Stimulated activated naive CD8-positive, alpha-beta T cell treated with anti-CD3 and anti-CD28 coated beads, Interleukin-15, Interleukin-2, amounts not matched to agents 100 ng/mL and 50 ng/mL, for 24 hours (primary cell): ENCODE results near the gene C16orf89.
A peak's percentile ranks its signal among the peaks of the same experiment; 100 is the strongest.
"Not testable (repeated sequence)": the region's sequence is repeated elsewhere in the genome, so short reads cannot be mapped to it uniquely, and the experiment has no call there.

Experiments
- H3K27ac Mint-ChIP-seq: one replicate; pipeline ENCODE4 v1.8.0; 2021; ENCODE audit warnings: mild to moderate bottlenecking, mixed read lengths
- H3K27me3 Mint-ChIP-seq: one replicate; pipeline ENCODE4 v1.8.0; 2021; ENCODE audit warnings: mixed read lengths
- H3K36me3 Mint-ChIP-seq: one replicate; pipeline ENCODE4 v1.8.0; 2021; ENCODE audit warnings: low read depth, mixed read lengths
- H3K4me1 Mint-ChIP-seq: one replicate; pipeline ENCODE4 v1.8.0; 2021; ENCODE audit warnings: low read depth, mixed read lengths
- H3K4me3 Mint-ChIP-seq: one replicate; pipeline ENCODE4 v1.8.0; 2021; ENCODE audit warnings: mild to moderate bottlenecking, mixed read lengths
- H3K9me3 Mint-ChIP-seq: one replicate; pipeline ENCODE4 v1.8.0; 2021; ENCODE audit warnings: mixed read lengths

C16orf89 gene

DNA sequence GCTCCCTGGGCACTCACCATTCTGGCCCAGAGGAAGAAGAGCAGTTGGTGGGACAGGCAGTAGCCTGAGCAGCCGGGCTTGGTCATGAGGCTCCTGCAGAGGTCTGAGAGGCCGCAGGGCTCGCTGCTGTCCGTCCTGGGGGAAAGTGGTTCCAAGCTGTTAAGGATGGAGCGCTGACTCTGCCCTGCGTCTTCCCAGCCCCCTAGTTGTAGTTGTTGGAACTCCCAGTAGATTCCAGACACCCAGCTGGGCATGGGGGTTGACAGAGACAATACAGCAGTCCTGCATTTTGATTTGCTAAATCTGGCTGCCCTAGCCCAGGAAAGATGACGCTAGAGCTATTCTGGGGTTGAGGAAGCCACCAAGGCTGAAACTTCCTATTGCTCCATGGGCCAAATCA, 7.3 kb downstream of the C16orf89 start:
- H3K36me3 Mint-ChIP-seq, result no peaks in the 10 kb centered on the region
- no peaks in the 10 kb centered on the region for H3K27me3 Mint-ChIP-seq
- no peak overlapping the region for H3K27ac Mint-ChIP-seq
- no peaks in the 10 kb centered on the region for H3K4me1 Mint-ChIP-seq
- H3K9me3 Mint-ChIP-seq, result no peaks in the 10 kb centered on the region
- H3K4me3 Mint-ChIP-seq, result no peak overlapping the region

DNA sequence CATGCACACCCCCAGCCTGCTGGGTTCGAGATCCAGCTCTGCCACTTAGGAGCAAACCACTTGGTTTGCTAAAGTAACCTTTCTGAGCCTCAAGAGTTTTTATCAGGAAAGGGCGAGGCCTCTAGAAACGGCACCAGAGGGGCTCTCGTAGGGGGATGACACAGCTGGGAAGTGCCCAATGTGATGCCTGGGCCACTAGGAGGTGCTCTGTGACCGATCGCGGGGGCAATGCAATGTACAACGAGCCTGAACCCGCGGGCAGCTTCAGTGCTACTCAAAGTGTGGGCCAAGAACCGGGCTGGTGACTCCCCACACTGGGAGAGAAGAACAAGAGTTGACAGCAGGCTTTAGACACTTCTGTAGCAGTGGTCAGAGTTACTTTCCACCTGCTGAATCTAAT, 9.4 kb downstream of the C16orf89 start:
- H3K36me3 Mint-ChIP-seq, result no peaks in the 10 kb centered on the region
- no peaks in the 10 kb centered on the region for H3K4me1 Mint-ChIP-seq
- H3K9me3 Mint-ChIP-seq, result no peaks in the 10 kb centered on the region
- no peak overlapping the region for H3K27ac Mint-ChIP-seq
- no peaks in the 10 kb centered on the region for H3K27me3 Mint-ChIP-seq
- H3K4me3 Mint-ChIP-seq, result no peak overlapping the region

DNA sequence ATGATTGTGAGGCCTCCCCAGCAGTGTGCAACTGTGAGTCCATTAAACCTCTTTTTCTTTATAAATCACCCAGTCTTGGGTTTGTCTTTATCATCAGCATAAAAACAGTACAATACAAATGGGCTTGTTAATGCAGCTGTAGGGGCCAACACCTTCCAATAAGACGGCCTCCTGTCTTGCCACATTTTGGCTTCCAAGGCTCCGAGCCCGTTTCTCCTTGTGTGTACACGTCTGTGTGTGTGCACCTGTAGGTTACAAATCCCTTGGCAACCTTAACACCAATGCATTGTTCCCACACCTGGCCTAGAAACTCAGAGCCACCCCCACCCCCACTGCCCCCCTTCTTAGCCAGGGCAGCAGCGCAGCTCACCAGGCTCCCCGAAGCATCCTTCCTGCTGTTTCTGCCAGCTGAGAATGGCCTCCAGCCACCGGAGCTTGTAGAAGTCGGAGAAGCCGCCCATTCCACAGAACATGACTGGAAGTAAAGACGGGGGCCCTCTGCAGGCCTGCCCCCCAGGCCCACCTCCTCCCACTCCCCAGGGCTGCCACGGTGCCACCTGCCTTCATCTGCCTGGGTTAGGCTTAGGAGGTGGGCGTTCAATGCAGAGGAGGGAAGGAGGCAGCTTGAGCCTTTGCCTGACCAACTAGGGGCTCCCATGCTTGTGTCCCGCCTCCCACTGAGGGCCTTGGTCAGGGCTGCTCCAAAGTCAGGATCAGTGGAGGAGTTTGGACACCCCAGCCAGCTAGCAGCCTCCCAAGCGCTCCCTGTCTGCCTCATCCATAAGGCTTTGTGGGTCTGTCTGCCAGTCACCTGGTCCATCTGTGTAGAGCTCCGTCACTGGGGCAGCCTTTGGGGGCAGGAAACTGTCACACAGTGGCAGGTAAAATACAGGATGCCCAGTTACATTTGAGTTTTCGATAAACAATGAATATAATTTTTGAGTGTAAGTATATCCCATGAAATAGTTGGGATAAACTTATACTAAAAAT, 10.6 kb downstream of the C16orf89 start:
- no peaks in the 10 kb centered on the region for H3K27me3 Mint-ChIP-seq
- no peaks in the 10 kb centered on the region for H3K9me3 Mint-ChIP-seq
- no peaks in the 10 kb centered on the region for H3K4me1 Mint-ChIP-seq
- H3K36me3 Mint-ChIP-seq, result no peaks in the 10 kb centered on the region
- H3K27ac Mint-ChIP-seq, result no peak overlapping the region
- H3K4me3 Mint-ChIP-seq, result no peak overlapping the region

DNA sequence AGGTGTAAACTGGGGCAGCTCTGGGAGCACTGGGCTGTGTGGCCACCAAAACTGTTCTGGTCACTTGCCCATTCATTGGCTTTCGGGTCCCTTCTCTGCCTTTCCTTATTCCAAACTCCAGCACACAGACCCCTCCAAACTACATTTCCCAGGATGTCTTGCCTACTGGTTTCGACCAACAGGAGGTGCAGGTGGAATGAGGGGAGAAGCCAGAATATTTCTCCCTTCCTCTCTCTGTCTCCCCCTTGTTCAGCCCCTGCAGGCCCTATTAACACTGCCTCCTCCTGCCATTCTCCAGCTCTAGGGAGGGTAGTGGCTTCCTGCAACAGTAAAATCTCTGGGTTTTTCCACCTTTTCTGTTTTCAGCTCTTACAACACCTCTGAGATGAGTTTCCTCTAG, 18.8 kb downstream of the C16orf89 start:
- H3K4me3 Mint-ChIP-seq, result no peak overlapping the region
- H3K4me1 Mint-ChIP-seq, result no peaks in the 10 kb centered on the region
- H3K27ac Mint-ChIP-seq, result no peak overlapping the region
- H3K9me3 Mint-ChIP-seq, result peaks cover 6% of the 10 kb centered on the region
- H3K36me3 Mint-ChIP-seq, result no peaks in the 10 kb centered on the region
- H3K27me3 Mint-ChIP-seq, result peaks cover 4% of the 10 kb centered on the region

DNA sequence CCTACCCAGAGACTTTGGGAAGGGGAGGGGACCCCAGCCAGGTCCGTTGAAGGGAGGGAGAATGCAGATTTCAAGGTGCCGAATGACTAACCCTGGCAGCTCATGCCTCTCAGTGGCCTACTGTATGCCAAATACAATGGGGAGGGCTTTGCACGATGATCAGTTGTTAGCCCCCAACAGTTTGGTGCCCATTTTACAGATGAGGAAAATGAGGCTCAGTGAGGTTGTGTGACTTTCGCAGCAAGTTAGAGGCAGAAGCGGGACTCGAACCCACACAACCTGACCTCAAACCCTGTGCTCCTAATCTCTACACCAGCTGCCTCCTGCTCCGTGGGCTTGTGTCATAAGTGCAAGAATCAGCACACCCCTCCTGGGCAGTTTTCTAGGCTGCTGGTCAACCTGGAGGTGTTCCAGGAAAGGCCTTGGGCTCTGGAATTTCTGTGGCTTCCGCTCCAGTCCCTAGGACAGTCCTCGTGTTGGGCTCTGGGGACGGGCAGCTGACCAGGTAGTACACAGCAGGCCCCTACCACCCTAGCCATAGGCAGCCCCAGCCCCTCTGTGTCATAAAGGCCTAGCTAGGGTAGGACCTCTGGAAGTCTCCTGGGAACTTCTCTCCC, 20.1 kb downstream of the C16orf89 start:
- no peaks in the 10 kb centered on the region for H3K4me1 Mint-ChIP-seq
- H3K9me3 Mint-ChIP-seq, result peaks cover 6% of the 10 kb centered on the region
- H3K36me3 Mint-ChIP-seq, result no peaks in the 10 kb centered on the region
- no peak overlapping the region for H3K4me3 Mint-ChIP-seq
- peaks cover 4% of the 10 kb centered on the region for H3K27me3 Mint-ChIP-seq
- no peak overlapping the region for H3K27ac Mint-ChIP-seq

DNA sequence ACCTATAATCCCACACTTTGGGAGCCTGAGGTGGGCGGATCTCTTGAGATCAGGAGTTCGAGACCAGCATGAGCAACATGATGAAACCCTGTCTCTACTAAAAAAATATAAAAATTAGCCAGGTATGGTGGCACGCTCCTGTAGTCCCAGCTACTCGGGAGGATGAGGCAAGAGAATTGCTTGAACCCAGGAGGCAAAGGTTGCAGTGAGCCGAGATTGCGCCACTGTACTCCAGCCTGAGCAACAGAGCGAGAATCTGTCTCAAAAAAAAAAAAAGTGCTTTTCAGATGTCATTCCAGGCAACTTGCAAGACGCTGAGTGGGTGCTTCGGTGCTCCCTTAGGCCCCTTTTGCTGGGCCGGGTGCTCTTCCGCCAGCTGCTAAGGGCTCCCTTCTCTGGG, 21.2 kb downstream of the C16orf89 start:
- not testable (repeated sequence) for H3K27ac Mint-ChIP-seq, H3K9me3 Mint-ChIP-seq, H3K4me1 Mint-ChIP-seq, H3K36me3 Mint-ChIP-seq, H3K27me3 Mint-ChIP-seq, H3K4me3 Mint-ChIP-seq

DNA sequence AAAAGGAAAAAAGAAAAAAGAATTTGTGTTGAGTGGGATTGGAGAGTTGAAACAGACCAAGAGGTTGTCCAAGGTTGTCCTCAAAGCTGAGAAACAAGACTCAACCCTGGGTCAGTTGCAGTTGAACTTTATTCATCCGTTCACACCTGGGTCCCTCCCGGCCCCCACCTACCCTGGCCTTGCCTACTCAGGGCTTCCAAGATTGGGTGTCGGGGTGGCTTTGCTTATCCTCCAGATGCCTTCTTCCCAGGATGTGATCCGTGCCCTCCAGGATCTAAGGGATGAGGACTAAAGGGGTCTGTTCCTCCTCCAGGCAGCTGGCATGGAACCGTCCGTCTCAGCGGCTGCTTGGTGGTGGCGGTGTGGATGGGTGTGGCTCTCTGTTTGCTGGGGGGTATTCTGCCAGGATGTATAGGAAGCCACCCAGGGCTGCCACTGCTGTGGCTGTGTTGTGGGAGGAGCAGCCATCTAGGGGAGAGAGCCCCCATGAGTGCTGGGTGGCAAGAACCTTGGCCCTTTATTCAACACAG, 21.7 kb downstream of the C16orf89 start:
- H3K9me3 Mint-ChIP-seq, result no peaks in the 10 kb centered on the region

DNA sequence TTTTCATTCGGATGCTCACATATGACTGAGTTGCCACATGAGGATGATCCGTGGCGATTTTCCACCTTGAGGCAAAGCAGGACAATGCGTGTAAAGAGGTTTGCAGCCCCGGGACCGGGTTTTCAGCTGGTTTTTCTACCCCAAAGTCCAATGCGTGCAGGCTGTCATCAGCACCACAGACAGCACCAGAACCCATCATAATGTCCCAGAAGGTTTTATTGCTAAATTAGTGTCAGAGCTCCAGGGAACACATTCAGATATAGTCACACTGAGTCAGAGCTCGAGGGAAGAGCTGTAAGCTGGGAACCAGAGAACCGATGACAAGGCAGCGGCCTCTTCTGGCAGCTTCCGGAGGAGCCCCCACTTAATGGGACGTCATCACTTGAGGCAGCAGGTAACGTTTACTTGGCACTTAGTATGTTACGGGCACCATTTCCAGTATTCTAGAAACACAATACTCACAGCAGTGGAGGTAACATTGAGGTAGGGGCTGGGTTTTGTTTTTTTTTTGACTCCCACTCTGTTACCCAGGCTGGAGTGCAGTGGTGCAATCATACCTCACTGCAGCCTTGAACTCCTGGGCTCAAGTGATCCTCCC, 23.1 kb downstream of the C16orf89 start:
- no peak overlapping the region for H3K27ac Mint-ChIP-seq
- no peaks in the 10 kb centered on the region for H3K36me3 Mint-ChIP-seq
- H3K4me3 Mint-ChIP-seq, result no peak overlapping the region
- no peaks in the 10 kb centered on the region for H3K9me3 Mint-ChIP-seq
- H3K27me3 Mint-ChIP-seq, result no peaks in the 10 kb centered on the region
- no peaks in the 10 kb centered on the region for H3K4me1 Mint-ChIP-seq

More for the DNA sequence above, 21.7 kb downstream of the C16orf89 start:
- Mint-ChIP-seq H3K4me3 (no peak overlapping the region), H3K27me3 (no peaks in the 10 kb centered on the region), H3K27ac (no peak overlapping the region), H3K36me3 (no peaks in the 10 kb centered on the region), H3K4me1 (no peaks in the 10 kb centered on the region)

DNA sequence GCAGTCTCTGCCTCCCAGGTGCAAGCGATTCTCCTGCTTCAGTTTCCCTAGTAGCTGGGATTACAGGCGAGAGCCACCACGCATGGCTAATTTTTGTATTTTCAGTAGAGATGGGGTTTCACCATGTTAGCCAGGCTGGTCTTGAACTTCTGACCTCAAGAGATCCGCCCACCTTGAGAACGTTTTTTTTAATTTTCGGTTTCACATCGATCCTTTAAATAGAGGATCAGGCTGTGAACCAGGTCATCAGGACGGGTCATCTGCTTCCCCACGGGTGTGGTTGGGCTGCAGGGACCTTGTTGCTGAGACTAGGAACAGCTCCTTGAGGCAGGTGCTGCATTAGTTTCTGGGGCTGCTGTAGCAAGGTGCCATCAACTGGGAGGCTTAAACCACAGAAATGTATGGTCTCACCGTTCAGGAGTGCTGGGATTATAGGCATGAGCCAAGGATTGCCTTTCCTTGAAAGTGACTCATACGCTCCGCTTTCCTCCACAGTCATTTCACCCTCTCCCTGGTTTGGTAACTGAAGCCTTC, 24.1 kb downstream of the C16orf89 start:
- H3K27ac Mint-ChIP-seq, result no peak overlapping the region
- no peak overlapping the region for H3K4me3 Mint-ChIP-seq
- H3K4me1 Mint-ChIP-seq, result no peaks in the 10 kb centered on the region
- no peaks in the 10 kb centered on the region for H3K9me3 Mint-ChIP-seq
- H3K36me3 Mint-ChIP-seq, result no peaks in the 10 kb centered on the region
- no peaks in the 10 kb centered on the region for H3K27me3 Mint-ChIP-seq

DNA sequence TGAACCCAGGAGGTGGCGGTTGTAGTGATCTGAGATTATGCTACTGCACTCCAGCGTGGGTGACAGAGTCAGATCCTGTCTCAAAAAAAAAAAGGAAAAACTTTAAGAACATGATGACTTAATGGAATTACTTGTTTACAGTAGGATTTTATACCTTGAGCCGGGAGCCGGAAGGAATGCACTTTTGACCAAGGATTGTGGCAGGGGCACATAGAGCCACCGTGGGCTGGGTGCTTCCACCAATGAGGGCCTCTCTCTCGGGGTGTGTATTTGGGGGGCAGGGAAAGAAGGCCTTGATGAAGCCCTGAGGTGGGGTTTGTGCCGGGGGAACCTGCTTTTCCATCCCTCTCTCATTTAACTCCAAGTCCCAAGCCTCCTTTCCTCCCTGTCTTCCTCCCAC, 25.3 kb downstream of the C16orf89 start:
- H3K4me3 Mint-ChIP-seq, result no peak overlapping the region
- H3K4me1 Mint-ChIP-seq, result no peaks in the 10 kb centered on the region
- H3K36me3 Mint-ChIP-seq, result no peaks in the 10 kb centered on the region
- H3K27me3 Mint-ChIP-seq, result no peaks in the 10 kb centered on the region
- no peak overlapping the region for H3K27ac Mint-ChIP-seq
- H3K9me3 Mint-ChIP-seq, result no peaks in the 10 kb centered on the region

DNA sequence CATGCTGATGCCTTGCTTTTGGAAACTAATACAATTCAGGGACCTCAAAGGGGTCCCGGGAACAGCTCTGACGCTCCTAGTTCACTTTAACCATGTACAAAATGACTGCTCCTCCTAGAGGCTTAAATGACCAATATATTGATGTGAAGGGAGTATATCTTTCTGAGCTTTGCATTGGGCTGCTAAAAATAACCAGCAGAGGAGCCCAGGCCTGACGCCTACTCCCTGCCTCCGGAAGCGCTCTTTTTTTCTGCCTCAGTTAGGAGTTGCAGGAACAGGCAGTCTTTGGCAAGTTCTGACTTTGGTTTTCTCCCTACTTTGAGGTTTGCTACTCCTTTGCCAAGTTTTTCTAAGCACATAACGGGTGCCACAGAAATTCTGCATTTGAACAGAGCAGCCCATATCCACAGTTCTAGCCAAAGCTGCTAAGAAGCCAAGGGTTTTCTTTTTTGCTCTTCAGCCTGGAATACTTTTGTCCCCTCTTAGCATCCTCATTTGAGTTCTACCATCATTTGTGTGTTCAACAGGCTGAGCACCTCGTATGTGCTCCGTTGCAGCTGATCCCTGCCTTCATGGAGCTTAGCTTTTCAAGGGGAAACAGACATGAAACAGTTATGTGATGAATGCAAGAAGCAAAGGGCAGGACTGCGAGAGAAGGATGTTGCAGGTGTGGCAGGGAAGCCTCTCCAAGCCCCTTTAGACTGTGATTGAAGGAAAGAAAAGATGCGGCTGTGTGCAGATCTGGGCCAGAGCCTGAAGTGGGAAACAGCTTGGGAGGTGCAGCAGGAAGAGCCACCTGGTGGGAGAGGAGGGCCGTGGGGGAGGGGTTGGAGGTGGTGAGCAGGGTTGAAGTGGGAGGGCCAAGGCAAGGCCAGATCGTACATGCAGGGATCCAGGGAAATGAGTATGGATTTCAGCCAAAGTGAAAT, 29.3 kb downstream of the C16orf89 start:
- Mint-ChIP-seq H3K4me1 (peaks cover 16% of the 10 kb centered on the region), H3K36me3 (peaks cover 3% of the 10 kb centered on the region), H3K27ac (no peak overlapping the region), H3K9me3 (no peaks in the 10 kb centered on the region), H3K27me3 (no peaks in the 10 kb centered on the region), H3K4me3 (no peak overlapping the region)

DNA sequence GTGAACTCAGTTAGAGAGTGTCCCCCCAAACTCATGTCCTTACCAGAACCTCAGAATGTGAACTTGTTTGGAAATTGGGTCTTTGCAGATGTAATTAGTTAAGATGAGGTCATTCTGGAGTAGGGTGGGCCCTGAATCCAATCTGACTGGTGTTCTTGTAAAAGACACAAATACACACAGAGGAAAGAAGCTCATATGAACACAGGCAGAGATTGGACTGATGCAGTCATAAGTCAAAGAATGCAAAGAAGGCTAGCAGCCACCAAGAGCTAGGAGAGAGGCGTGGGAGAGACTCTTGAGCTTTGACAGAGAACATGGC, 29.9 kb downstream of the C16orf89 start:
- no peak overlapping the region for H3K27ac Mint-ChIP-seq
- no peak overlapping the region for H3K4me3 Mint-ChIP-seq
- H3K9me3 Mint-ChIP-seq, result no peaks in the 10 kb centered on the region
- peaks cover 9% of the 10 kb centered on the region for H3K36me3 Mint-ChIP-seq
- no peaks in the 10 kb centered on the region for H3K27me3 Mint-ChIP-seq
- H3K4me1 Mint-ChIP-seq, result peaks cover 16% of the 10 kb centered on the region

DNA sequence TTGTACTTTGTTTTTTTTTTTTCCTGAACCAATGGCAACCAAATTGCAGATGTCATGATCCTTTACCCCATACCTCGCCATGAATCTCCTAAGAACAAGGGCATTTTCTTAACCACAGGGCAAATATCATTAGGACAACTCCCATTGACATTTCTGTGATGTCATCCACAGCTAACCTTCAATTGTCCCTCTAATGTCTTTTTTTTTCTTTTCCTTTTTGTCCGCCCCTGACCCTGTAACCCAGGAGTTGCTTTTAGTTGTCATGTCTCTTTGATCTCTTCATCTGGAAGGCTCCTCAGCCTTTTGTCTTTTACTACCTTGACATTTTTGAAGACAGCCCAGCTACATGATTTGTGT, 31.6 kb downstream of the C16orf89 start:
- H3K36me3 Mint-ChIP-seq, result peaks cover 11% of the 10 kb centered on the region
- H3K9me3 Mint-ChIP-seq, result no peaks in the 10 kb centered on the region
- H3K27me3 Mint-ChIP-seq, result no peaks in the 10 kb centered on the region
- H3K4me3 Mint-ChIP-seq, result peak overlapping the region; percentile 89
- H3K27ac Mint-ChIP-seq, result peak overlapping the region; percentile 92
- H3K4me1 Mint-ChIP-seq, result peaks cover 16% of the 10 kb centered on the region
